HG03064 (cell line): ENCODE measurements around the gene LHFPL6.

Source experiments
- ATAC-seq: cut with Tn5 transposase; IDR thresholded peaks from one replicate; pipeline ENCODE4 v1.9.1; 2021; ENCODE audit warnings: low read depth; ENCODE audit not compliant: unreplicated experiment

Gene LHFPL6

GRCh38 chr13:39419068-39419467 is 183.9 kb downstream of the LHFPL6 start:
- no peak for ATAC-seq

GRCh38 chr13:39418424-39418823 is 184.6 kb downstream of the LHFPL6 start:
- ATAC-seq = no peak

- no peak for ATAC-seq
Observed at GRCh38 chr13:39417643-39418042, 185.3 kb downstream of the LHFPL6 start.

- ATAC-seq = no peak
Observed at GRCh38 chr13:39417131-39417530, 185.9 kb downstream of the LHFPL6 start.

- no peak for ATAC-seq
Observed at GRCh38 chr13:39415008-39415802, 187.8 kb downstream of the LHFPL6 start.

- no peak for ATAC-seq
Observed at GRCh38 chr13:39414339-39414738, 188.7 kb downstream of the LHFPL6 start.

GRCh38 chr13:39411511-39411910 is 191.5 kb downstream of the LHFPL6 start:
- ATAC-seq = no peak

GRCh38 chr13:39410964-39411363 is 192.0 kb downstream of the LHFPL6 start:
- ATAC-seq = no peak

GRCh38 chr13:39410096-39410901 is 192.7 kb downstream of the LHFPL6 start:
- no peak for ATAC-seq

- no peak for ATAC-seq
Observed at GRCh38 chr13:39408512-39408911, 194.5 kb downstream of the LHFPL6 start.

GRCh38 chr13:39407786-39408185 is 195.2 kb downstream of the LHFPL6 start:
- ATAC-seq = no peak

GRCh38 chr13:39407138-39407537 is 195.9 kb downstream of the LHFPL6 start:
- no peak for ATAC-seq

- no peak for ATAC-seq
Observed at GRCh38 chr13:39406688-39407087, 196.3 kb downstream of the LHFPL6 start.

- no peak for ATAC-seq
Observed at GRCh38 chr13:39405596-39406205, 197.3 kb downstream of the LHFPL6 start.

- no peak for ATAC-seq
Observed at GRCh38 chr13:39405107-39405506, 197.9 kb downstream of the LHFPL6 start.

- ATAC-seq = no peak
Observed at GRCh38 chr13:39403106-39403505, 199.9 kb downstream of the LHFPL6 start.

GRCh38 chr13:39402221-39402970 is 200.6 kb downstream of the LHFPL6 start:
- ATAC-seq = no peak

- no peak for ATAC-seq
Observed at GRCh38 chr13:39401756-39402155, 201.2 kb downstream of the LHFPL6 start.

GRCh38 chr13:39401046-39401705 is 201.8 kb downstream of the LHFPL6 start:
- ATAC-seq = no peak

- no peak for ATAC-seq
Observed at GRCh38 chr13:39399102-39399501, 203.9 kb downstream of the LHFPL6 start.
